ENCODE data around the gene NAT16.
A peak's percentile ranks its signal among the peaks of the same experiment; 100 is the strongest.
"Not testable (repeated sequence)": the region's sequence is repeated elsewhere in the genome, so short reads cannot be mapped to it uniquely, and the experiment has no call there.

Gene NAT16

GRCh38 chr7:101180130-101180755 lies at the start of gene NAT16:
Gene NAT16 (minus strand): TSS chr7:101180293. CDS start chr7:101174807, 5,486 bp downstream.
- DNase-seq = no peak

GRCh38 chr7:101226721-101227120 lies 46.6 kb upstream of the NAT16 start:
- DNase-seq = no peak

GRCh38 chr7:101225650-101226049 lies 45.6 kb upstream of the NAT16 start:
- no peak for DNase-seq

GRCh38 chr7:101223528-101223927 lies 43.4 kb upstream of the NAT16 start:
- no peak for DNase-seq

GRCh38 chr7:101222275-101222830 lies 42.3 kb upstream of the NAT16 start:
- DNase-seq = no peak

- DNase-seq = no peak
Observed at GRCh38 chr7:101220295-101220694, 40.2 kb upstream of the NAT16 start.

- DNase-seq = no peak
Observed at GRCh38 chr7:101218236-101219125, 38.4 kb upstream of the NAT16 start.

- peak; percentile 87 to 94 for DNase-seq
Observed at GRCh38 chr7:101217388-101218235, 37.5 kb upstream of the NAT16 start, which contains the start of the genes PLOD3 and ZNHIT1. Gene PLOD3 (minus strand): TSS chr7:101217581. CDS start chr7:101217274, 307 bp downstream. Gene ZNHIT1 (plus strand): TSS chr7:101218165. CDS start chr7:101218196, 31 bp downstream.

GRCh38 chr7:101216860-101217387 lies 36.8 kb upstream of the NAT16 start:
- no peak for DNase-seq

GRCh38 chr7:101216001-101216859 lies 36.1 kb upstream of the NAT16 start:
- no peak for DNase-seq

GRCh38 chr7:101212014-101212413 lies 31.9 kb upstream of the NAT16 start:
- no peak for DNase-seq

- no peak for DNase-seq
Observed at GRCh38 chr7:101211501-101211900, 31.4 kb upstream of the NAT16 start.

- no peak for DNase-seq
Observed at GRCh38 chr7:101210143-101210542, 30.1 kb upstream of the NAT16 start.

- DNase-seq = no peak
Observed at GRCh38 chr7:101208794-101209193, 28.7 kb upstream of the NAT16 start.

GRCh38 chr7:101207459-101207858 lies 27.4 kb upstream of the NAT16 start:
- DNase-seq = no peak

GRCh38 chr7:101206665-101207042 lies 26.6 kb upstream of the NAT16 start:
- no peak for DNase-seq

- DNase-seq = no peak
Observed at GRCh38 chr7:101205901-101206664, 26.0 kb upstream of the NAT16 start.

GRCh38 chr7:101203740-101204738 lies 23.9 kb upstream of the NAT16 start:
- not testable (repeated sequence) for DNase-seq

- DNase-seq = no peak
Observed at GRCh38 chr7:101202603-101202918, 22.5 kb upstream of the NAT16 start.

Data from hippocampal formation (tissue), 2 donors.